Right lobe of liver (tissue), 6 donors: ENCODE measurements around the gene ATF7. TPM values are rescaled to one million over a fixed set of nuclear protein-coding genes. Genes with fewer than 3 reads are reported as not detected.
A peak's percentile ranks its signal among the peaks of the same experiment; 100 is the strongest.

Experiments used
- ATAC-seq, 4 donors: fragments of 200-7000 bp; cut with Tn5 transposase; one replicate each; pipeline ENCODE4 v1.9.1; 2020; ENCODE audit warnings: mild to moderate bottlenecking in 4 of 4, moderate library complexity in 4 of 4
- DNase-seq, 3 donors: peaks; one replicate each; pipeline ENCODE4 v3.0.0-alpha.2; 2020
- H3K27ac ChIP-seq, 3 donors: fragments of 200-600 bp; one replicate each; pipeline ENCODE4 v1.8.0; 2022
- H3K27me3 ChIP-seq, 2 donors: fragments of 200-600 bp; one replicate each; pipeline ENCODE4 v1.8.0; 2022
- H3K36me3 ChIP-seq, 4 donors: fragments of 200-600 bp; sonication (generic) in 1 of 4; one replicate each; pipeline versions ENCODE4 v1.5.1 to v1.8.0; 2017 to 2022; ENCODE audit warnings: control low read depth in 1 of 4
- H3K4me1 ChIP-seq, 4 donors: fragments of 200-600 bp; sonication (generic) in 1 of 4; one replicate each; pipeline versions ENCODE4 v1.5.1 to v1.8.0; 2017 to 2022; ENCODE audit warnings: control low read depth in 1 of 4
- H3K4me3 ChIP-seq, 3 donors: fragments of 200-600 bp; one replicate each; pipeline ENCODE4 v1.8.0; 2022
- H3K9me3 ChIP-seq, 4 donors: fragments of 200-600 bp; sonication (generic) in 1 of 4; one replicate each; pipeline versions ENCODE4 v1.5.1 to v1.8.0; 2017 to 2022; ENCODE audit warnings: control low read depth in 1 of 4
- POLR2A ChIP-seq: fragments of 450-650 bp; IDR thresholded peaks from one replicate; pipeline ENCODE4 v1.6.1; 2017; ENCODE audit warnings: antibody characterized with exemption, mild to moderate bottlenecking
- WGBS: methylation state at CpG from one replicate; pipeline ENCODE4 v1.1.6; 2018; ENCODE audit warnings: low coverage, low lambda C conversion rate; ENCODE audit not compliant: insufficient coverage; ENCODE audit errors: missing lambda C conversion rate; 5-methylcytosine and 5-hydroxymethylcytosine counted together
- intact Hi-C, 2 donors: fragments of 100-400 bp; cut with DNase I; formaldehyde crosslinking; loops; one replicate each; pipeline versions ENCODE4 v1.11.2 to v1.14.1; 2022
- total RNA-seq, 6 experiments: library from RNA; depleted of rRNA in 2 of 6; stranded (reverse); fragments of >200 nt in 2 of 6; fragmentation: NEBNext Ultra II Directional in 3 of 6; extraction: Animal tissue kit (Norgen Biotek cat#: 25700) in 3 of 6; gene quantifications; one replicate each; pipeline versions ENCODE4 v1.1.0 to v1.2.4, GENCODE V29; 2016 to 2023
- TF ChIP-seq, protein P1 (sequence below), 4 donors: fragments of 200-600 bp in 3 of 4; fragments of 450-650 bp in 1 of 4; IDR thresholded peaks; one replicate each; pipeline versions ENCODE4 v1.5.1 to v1.8.0; 2016 to 2022; ENCODE audit warnings: antibody characterized with exemption in 4 of 4, mild to moderate bottlenecking in 2 of 4
- donor health status: DM: no; HTN: yes; CAD: no.
- donor health status: DM: no; HTN: no; CAD: no.
- donor health status: DM: no; HTN: no; CAD: no.
- donor health status: DM: no; HTN: yes; CAD: no.
- donor health status: DM: no; HTN: yes; CAD: no.

The ATF7 gene
- total RNA-seq, 6 experiments from 2014 or later = 7.9 to 18.7 (median 12.3) TPM

DNA sequence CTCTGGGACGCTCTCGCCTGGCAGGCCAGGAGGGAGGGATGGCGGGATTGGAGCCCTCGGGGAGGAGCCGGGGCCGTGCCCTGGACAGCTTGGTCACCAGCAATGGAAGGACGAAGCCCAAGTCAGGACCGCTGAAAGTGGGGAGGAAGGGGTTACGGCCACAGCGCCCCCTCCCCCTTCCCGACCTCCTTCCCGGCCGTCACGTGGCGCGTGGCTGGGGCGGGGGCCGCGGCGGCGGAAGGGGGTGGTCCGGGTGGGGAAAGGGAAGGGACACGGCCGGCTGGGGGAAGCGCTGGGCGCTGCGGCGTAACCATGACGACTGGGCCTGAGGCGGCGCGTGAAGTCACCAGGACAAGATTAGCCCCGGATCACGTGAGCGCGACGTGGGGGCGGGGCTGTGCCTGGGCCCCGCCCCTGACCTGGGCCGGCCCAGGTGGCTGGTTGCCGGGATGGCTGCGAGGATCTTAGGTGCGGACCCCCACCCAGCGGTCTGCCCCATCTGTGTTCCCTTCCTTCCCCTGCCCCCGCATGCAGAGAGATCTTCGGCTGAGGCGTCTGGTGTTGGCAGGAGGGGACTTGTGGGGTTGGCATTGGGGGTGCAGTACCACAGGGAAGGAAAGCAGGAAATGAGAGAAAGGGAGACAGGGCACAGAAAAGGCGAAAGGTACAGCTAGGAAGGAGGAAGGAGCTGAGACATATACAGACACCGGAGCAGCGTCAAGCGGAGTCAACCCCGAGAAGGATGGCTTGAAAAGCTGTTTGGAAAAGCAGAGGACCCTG lies 133.2 kb downstream of the ATF7 start:
- Histone ChIP-seq H3K4me3 (peak overlapping the region; percentile 33 to 63 (median 48)), H3K27me3 (no peaks in the 10 kb centered on the region), H3K4me1 (peaks cover 0 to 10% (median 0%) of the 10 kb centered on the region in 4 donors), H3K36me3 (no peaks in the 10 kb centered on the region), H3K27ac (peak overlapping the region; percentile 31 to 39 (median 37)), H3K9me3 (no peaks in the 10 kb centered on the region)
- peak; percentile 68 for TF ChIP-seq POLR2A
- TF ChIP-seq, protein P1, sequence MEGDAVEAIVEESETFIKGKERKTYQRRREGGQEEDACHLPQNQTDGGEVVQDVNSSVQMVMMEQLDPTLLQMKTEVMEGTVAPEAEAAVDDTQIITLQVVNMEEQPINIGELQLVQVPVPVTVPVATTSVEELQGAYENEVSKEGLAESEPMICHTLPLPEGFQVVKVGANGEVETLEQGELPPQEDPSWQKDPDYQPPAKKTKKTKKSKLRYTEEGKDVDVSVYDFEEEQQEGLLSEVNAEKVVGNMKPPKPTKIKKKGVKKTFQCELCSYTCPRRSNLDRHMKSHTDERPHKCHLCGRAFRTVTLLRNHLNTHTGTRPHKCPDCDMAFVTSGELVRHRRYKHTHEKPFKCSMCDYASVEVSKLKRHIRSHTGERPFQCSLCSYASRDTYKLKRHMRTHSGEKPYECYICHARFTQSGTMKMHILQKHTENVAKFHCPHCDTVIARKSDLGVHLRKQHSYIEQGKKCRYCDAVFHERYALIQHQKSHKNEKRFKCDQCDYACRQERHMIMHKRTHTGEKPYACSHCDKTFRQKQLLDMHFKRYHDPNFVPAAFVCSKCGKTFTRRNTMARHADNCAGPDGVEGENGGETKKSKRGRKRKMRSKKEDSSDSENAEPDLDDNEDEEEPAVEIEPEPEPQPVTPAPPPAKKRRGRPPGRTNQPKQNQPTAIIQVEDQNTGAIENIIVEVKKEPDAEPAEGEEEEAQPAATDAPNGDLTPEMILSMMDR (IDR thresholded peaks at IDR 0.05) = no peak
- WGBS = 3% methylated on average over 21 of the region's 52 CpGs
- intact Hi-C loops = no loop called here
- peak; percentile 94 to 98 (median 96) for ATAC-seq
- peak; percentile 94 to 97 (median 96) for DNase-seq

DNA sequence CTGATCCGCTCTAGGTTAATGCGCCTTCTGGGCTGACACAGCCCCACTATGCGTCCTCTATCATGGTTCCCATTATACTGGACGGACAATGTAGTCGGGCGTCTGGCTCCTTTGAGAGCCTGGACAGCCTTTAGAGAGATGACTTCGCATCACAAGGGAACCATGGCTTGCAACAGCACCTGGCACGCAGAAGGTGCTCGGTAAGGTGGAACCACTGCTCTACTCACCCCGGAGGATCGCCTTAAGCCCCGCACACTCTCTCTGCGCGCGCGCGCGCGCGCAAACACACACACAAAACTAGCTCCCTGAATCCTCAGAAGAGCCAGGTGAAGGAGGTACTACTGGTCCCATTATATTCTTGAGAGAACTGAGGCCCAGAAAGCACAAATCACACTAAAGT lies 134.0 kb downstream of the ATF7 start:
- peak overlapping the region in 1 of 3 donors; percentile 37 for H3K27ac ChIP-seq
- peak overlapping the region; percentile 33 to 63 (median 48) for H3K4me3 ChIP-seq
- ATAC-seq = no peak
- H3K27me3 ChIP-seq = no peaks in the 10 kb centered on the region
- peaks cover 0 to 10% (median 0%) of the 10 kb centered on the region in 4 donors for H3K4me1 ChIP-seq
- intact Hi-C loops = no loop called here
- DNase-seq = peak in 1 of 3 donors; percentile 45
- no peaks in the 10 kb centered on the region for H3K36me3 ChIP-seq
- 55% methylated on average over 8 of the region's 20 CpGs for WGBS
- TF ChIP-seq, protein P1 (IDR thresholded peaks at IDR 0.05) = no peak
- TF ChIP-seq POLR2A = no peak
- no peaks in the 10 kb centered on the region for H3K9me3 ChIP-seq

GRCh38 chr12:53489242-53489864 lies 136.8 kb downstream of the ATF7 start:
- TF ChIP-seq, protein P1 (IDR thresholded peaks at IDR 0.05) = no peak
- no peak for TF ChIP-seq POLR2A
- WGBS = no CpG with 5 or more reads among the region's 5 CpGs
- no peak overlapping the region for H3K4me3 ChIP-seq

DNA sequence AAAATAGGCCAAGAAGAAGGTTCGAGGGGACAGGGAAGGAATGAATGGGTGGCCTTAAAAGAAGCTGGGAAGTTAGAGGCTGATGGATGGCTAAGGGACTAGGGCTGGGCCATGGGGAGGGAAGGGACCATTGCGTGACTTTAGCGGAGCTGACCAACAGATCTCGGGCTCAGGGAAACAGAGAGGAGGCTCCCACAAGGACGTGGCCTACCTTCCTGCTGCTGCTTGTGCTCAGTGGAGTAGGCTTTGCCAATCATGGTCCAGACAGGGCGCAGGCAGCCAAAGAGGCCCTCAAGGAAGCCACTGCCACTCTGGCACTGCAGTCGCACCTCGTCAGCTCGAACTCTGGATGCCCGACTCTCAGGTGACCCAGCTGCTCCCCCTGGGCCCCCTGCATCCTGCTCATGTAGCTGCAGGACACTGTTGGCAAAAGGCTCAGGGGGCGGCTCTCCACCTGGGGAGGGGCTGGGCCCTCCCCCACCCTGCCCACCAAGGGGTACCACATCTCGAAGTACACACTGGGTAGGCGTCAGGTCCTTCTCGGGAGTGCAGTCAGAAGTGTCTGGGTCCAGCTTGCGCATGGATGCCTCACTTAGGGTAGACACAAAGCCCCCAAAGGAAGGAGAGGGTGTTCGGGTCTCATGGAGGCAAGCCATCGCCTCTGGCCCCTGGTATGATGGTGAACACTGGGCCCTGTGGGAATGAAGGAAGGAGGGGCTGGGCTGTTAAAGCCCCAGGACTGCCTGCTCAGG lies 139.3 kb downstream of the ATF7 start:
- Histone ChIP-seq H3K36me3 (peaks cover 0 to 15% (median 0%) of the 10 kb centered on the region in 4 donors), H3K27ac (no peak overlapping the region), H3K4me1 (no peaks in the 10 kb centered on the region), H3K9me3 (no peaks in the 10 kb centered on the region), H3K27me3 (no peaks in the 10 kb centered on the region), H3K4me3 (no peak overlapping the region)
- WGBS = 64% methylated on average over 1 of the region's 17 CpGs
- peak in 2 of 4 donors; percentile 2 to 4 for ATAC-seq
- no peak for DNase-seq
- intact Hi-C loops = loop anchor here in 1 of 2 donors (5.0 kb wide), 1 partner anchor 35 kb away; the partner anchor contains the start of gene PCBP2
- no peak for TF ChIP-seq POLR2A
- TF ChIP-seq, protein P1 (IDR thresholded peaks at IDR 0.05) = no peak

More at GRCh38 chr12:53489242-53489864, 136.8 kb downstream of the ATF7 start:
- Histone ChIP-seq H3K9me3 (no peaks in the 10 kb centered on the region), H3K27me3 (no peaks in the 10 kb centered on the region), H3K27ac (no peak overlapping the region), H3K4me1 (peaks cover 0 to 10% (median 0%) of the 10 kb centered on the region in 4 donors), H3K36me3 (peaks cover 0 to 8% (median 0%) of the 10 kb centered on the region in 4 donors)
- intact Hi-C loops = loop anchor here in 1 of 2 donors (5.0 kb wide), 1 partner anchor 37 kb away; the partner anchor contains the start of gene PCBP2
- peak in 1 of 3 donors; percentile 15 for DNase-seq
- no peak for ATAC-seq
